Uterus (tissue), 4 donors: ENCODE results near the gene HSPA1L. TPM values are rescaled to one million over a fixed set of nuclear protein-coding genes. Genes with fewer than 3 reads are reported as not detected.

Source experiments
- DNase-seq, 2 donors: peaks; one replicate each; pipeline ENCODE4 v3.0.0-alpha.2; 2019 to 2020
- H3K27ac ChIP-seq, 2 donors: fragments of 200-600 bp; sonication (generic); 1 replicate in 1 of 2; 2 replicates in 1 of 2; pipeline ENCODE4 v1.5.1; 2016 to 2018
- H3K27me3 ChIP-seq, 2 donors: fragments of 200-600 bp; sonication (generic); one replicate each; pipeline ENCODE4 v1.5.1; 2018 to 2019; ENCODE audit warnings: control low read depth in 1 of 2
- H3K36me3 ChIP-seq, 2 donors: fragments of 200-600 bp; sonication (generic); one replicate each; pipeline ENCODE4 v1.5.1; 2019; ENCODE audit warnings: control low read depth in 1 of 2
- H3K4me1 ChIP-seq, 2 donors: fragments of 200-600 bp; sonication (generic); one replicate each; pipeline ENCODE4 v1.5.1; 2018 to 2019; ENCODE audit warnings: control low read depth in 1 of 2
- H3K4me3 ChIP-seq, 2 donors: fragments of 200-600 bp; sonication (generic); 1 replicate in 1 of 2; 2 replicates in 1 of 2; pipeline ENCODE4 v1.5.1; 2018 to 2019; ENCODE audit warnings: mild to moderate bottlenecking in 1 of 2
- H3K9me3 ChIP-seq, 2 donors: fragments of 200-600 bp; sonication (generic); one replicate each; pipeline ENCODE4 v1.5.1; 2019; ENCODE audit warnings: control low read depth in 1 of 2
- CTCF ChIP-seq, 4 experiments: fragments of 200-600 bp in 2 of 4; fragments of 450-650 bp in 2 of 4; sonication (generic) in 2 of 4; IDR thresholded peaks; one replicate each; pipeline ENCODE4 v1.5.1; 2016 to 2019; ENCODE audit warnings: antibody characterized with exemption in 4 of 4, mild to moderate bottlenecking in 2 of 4, moderate library complexity in 1 of 4
- POLR2A ChIP-seq, 2 donors: fragments of 450-650 bp; IDR thresholded peaks; one replicate each; pipeline ENCODE4 v1.6.1; 2016; ENCODE audit warnings: antibody characterized with exemption in 2 of 2, mild to moderate bottlenecking in 1 of 2, moderate library complexity in 1 of 2
- intact Hi-C: fragments of 100-400 bp; cut with DNase I; formaldehyde crosslinking; loops from one replicate; pipeline ENCODE4 v1.15.1; 2023; ENCODE audit warnings: low total_unique reads
- total RNA-seq, 4 donors: library from RNA; depleted of rRNA in 3 of 4; stranded (reverse); fragments of >200 nt in 3 of 4; gene quantifications; one replicate each; pipeline versions ENCODE4 v1.1.0 to v1.2.4, GENCODE V29; 2014 to 2023
- donor health status: DM: yes; HTN: yes; CAD: no.

HSPA1L gene
- total RNA-seq, 4 donors from 2014 or later, result 0.59 to 4.6 (median 2.3) TPM

GRCh38 chr6:31764198-31764597 is 50.9 kb downstream of the HSPA1L start:
- H3K4me1 ChIP-seq, result no peaks in the 10 kb centered on the region
- intact Hi-C loops, result no loop called here
- H3K27ac ChIP-seq, result peak overlapping the region; percentile 24 to 48
- no peak overlapping the region for H3K4me3 ChIP-seq
- no peaks in the 10 kb centered on the region for H3K9me3 ChIP-seq
- no peaks in the 10 kb centered on the region for H3K36me3 ChIP-seq
- no peaks in the 10 kb centered on the region for H3K27me3 ChIP-seq
- DNase-seq, result no peak
- TF ChIP-seq CTCF (IDR thresholded peaks at IDR 0.05), result no peak
- TF ChIP-seq POLR2A (IDR thresholded peaks at IDR 0.05), result no peak

GRCh38 chr6:31763619-31763940 is 51.5 kb downstream of the HSPA1L start:
- peak overlapping the region in 1 of 2 donors; percentile 48 for H3K27ac ChIP-seq
- H3K27me3 ChIP-seq, result no peaks in the 10 kb centered on the region
- H3K4me3 ChIP-seq, result no peak overlapping the region
- no peaks in the 10 kb centered on the region for H3K9me3 ChIP-seq
- intact Hi-C loops, result no loop called here
- no peak for DNase-seq
- no peaks in the 10 kb centered on the region for H3K36me3 ChIP-seq
- no peak for TF ChIP-seq CTCF (IDR thresholded peaks at IDR 0.05)
- no peak for TF ChIP-seq POLR2A (IDR thresholded peaks at IDR 0.05)
- no peaks in the 10 kb centered on the region for H3K4me1 ChIP-seq

GRCh38 chr6:31762878-31763618 is 52.0 kb downstream of the HSPA1L start:
- Histone ChIP-seq H3K4me1 (no peaks in the 10 kb centered on the region), H3K27me3 (no peaks in the 10 kb centered on the region), H3K4me3 (no peak overlapping the region), H3K36me3 (no peaks in the 10 kb centered on the region), H3K27ac (peak overlapping the region in 1 of 2 donors; percentile 48), H3K9me3 (no peaks in the 10 kb centered on the region)
- intact Hi-C loops, result no loop called here
- DNase-seq, result no peak
- TF ChIP-seq CTCF (IDR thresholded peaks at IDR 0.05), result no peak
- no peak for TF ChIP-seq POLR2A (IDR thresholded peaks at IDR 0.05)

- intact Hi-C loops, result no loop called here
- DNase-seq, result no peak
- Histone ChIP-seq H3K9me3 (no peaks in the 10 kb centered on the region), H3K36me3 (no peaks in the 10 kb centered on the region), H3K4me3 (no peak within 1 kb of the TSS), H3K27ac (peak within 1 kb of the TSS in 1 of 2 donors; percentile 48), H3K27me3 (no peaks in the 10 kb centered on the region), H3K4me1 (no peaks in the 10 kb centered on the region)
- no peak for TF ChIP-seq POLR2A (IDR thresholded peaks at IDR 0.05)
- TF ChIP-seq CTCF (IDR thresholded peaks at IDR 0.05), result no peak
Observed at GRCh38 chr6:31762356-31762755, 52.7 kb downstream of the HSPA1L start, which contains the start of gene SAPCD1. Gene SAPCD1, plus strand, starts transcription at chr6:31762656. Its CDS starts 399 bp downstream, at chr6:31763055.

GRCh38 chr6:31761343-31761742 is 53.7 kb downstream of the HSPA1L start:
- TF ChIP-seq CTCF (IDR thresholded peaks at IDR 0.05) (no peak), POLR2A (IDR thresholded peaks at IDR 0.05) (no peak)
- DNase-seq, result no peak
- intact Hi-C loops, result no loop called here
- Histone ChIP-seq H3K27ac (no peak overlapping the region), H3K36me3 (no peaks in the 10 kb centered on the region), H3K9me3 (no peaks in the 10 kb centered on the region), H3K4me1 (no peaks in the 10 kb centered on the region), H3K27me3 (no peaks in the 10 kb centered on the region), H3K4me3 (no peak overlapping the region)
